Activated T-cell treated with anti-CD3 and anti-CD28 coated beads, Interleukin-2, amount 50 U/mL, for 72 hours (primary cell): ENCODE measurements around the gene VWC2L. TPM values are rescaled to one million over a fixed set of nuclear protein-coding genes. Genes with fewer than 3 reads are reported as not detected.

Experiments used
- ATAC-seq, 2 donors: fragments of 150-1000 bp; cut with Tn5 transposase; replicated peaks in 1 of 2; 2 replicates each; pipeline ENCODE4 v1.10.0; 2021; ENCODE audit warnings: moderate library complexity in 2 of 2, mild to moderate bottlenecking in 1 of 2
- DNase-seq, 2 donors: peaks; one replicate each; pipeline ENCODE4 v3.0.0; 2021 to 2022; ENCODE audit warnings: mixed read lengths in 1 of 2
- H3K27ac Mint-ChIP-seq: one replicate; pipeline ENCODE4 v1.8.0; 2022; ENCODE audit warnings: mild to moderate bottlenecking, moderate library complexity, mixed read lengths
- H3K27me3 Mint-ChIP-seq: one replicate; pipeline ENCODE4 v1.8.0; 2022; ENCODE audit warnings: low read depth, mixed read lengths
- H3K36me3 Mint-ChIP-seq, 2 donors: one replicate each; pipeline ENCODE4 v1.8.0; 2022; ENCODE audit warnings: mixed read lengths in 2 of 2, mild to moderate bottlenecking in 1 of 2; ENCODE audit not compliant: insufficient read depth in 2 of 2
- H3K4me1 Mint-ChIP-seq: one replicate; pipeline ENCODE4 v1.8.0; 2022; ENCODE audit warnings: low read depth, mixed read lengths
- H3K4me3 Mint-ChIP-seq, 2 donors: one replicate each; pipeline ENCODE4 v1.8.0; 2022; ENCODE audit warnings: mild to moderate bottlenecking in 2 of 2, mixed read lengths in 2 of 2, moderate library complexity in 2 of 2
- H3K9me3 Mint-ChIP-seq, 2 donors: one replicate each; pipeline ENCODE4 v1.8.0; 2022; ENCODE audit warnings: mixed read lengths in 2 of 2
- total RNA-seq, 2 donors: library from RNA; stranded (reverse); gene quantifications; one replicate each; pipeline ENCODE4 v1.2.3, GENCODE V29; 2022

The VWC2L gene
- not detected for total RNA-seq

GRCh38 chr2:214410918-214411554 is at the start of gene VWC2L:
Gene VWC2L, plus strand, starts transcription at chr2:214411054. Its CDS starts 3,140 bp downstream, at chr2:214414194.
- H3K4me1 Mint-ChIP-seq = no peaks in the 10 kb centered on the region
- H3K4me3 Mint-ChIP-seq = no peak within 1 kb of the TSS
- ATAC-seq = no peak
- H3K9me3 Mint-ChIP-seq = no peaks in the 10 kb centered on the region
- peak; percentile 16 to 28 for DNase-seq
- peaks cover 15% of the 10 kb centered on the region for H3K27me3 Mint-ChIP-seq
- no peaks in the 10 kb centered on the region for H3K36me3 Mint-ChIP-seq
- H3K27ac Mint-ChIP-seq = no peak within 1 kb of the TSS

GRCh38 chr2:214361116-214361515 is 49.7 kb upstream of the VWC2L start:
- Mint-ChIP-seq H3K27me3 (no peaks in the 10 kb centered on the region), H3K36me3 (no peaks in the 10 kb centered on the region), H3K9me3 (peaks cover 4 to 5% of the 10 kb centered on the region in 2 donors), H3K4me1 (no peaks in the 10 kb centered on the region), H3K27ac (no peak overlapping the region), H3K4me3 (no peak overlapping the region)
- no peak for DNase-seq
- ATAC-seq = no peak

GRCh38 chr2:214365549-214365948 is 45.3 kb upstream of the VWC2L start:
- Mint-ChIP-seq H3K36me3 (no peaks in the 10 kb centered on the region), H3K4me3 (no peak overlapping the region), H3K4me1 (no peaks in the 10 kb centered on the region), H3K27ac (no peak overlapping the region), H3K27me3 (no peaks in the 10 kb centered on the region), H3K9me3 (peaks cover 0 to 1% of the 10 kb centered on the region in 2 donors)
- DNase-seq = no peak
- no peak for ATAC-seq

DNA sequence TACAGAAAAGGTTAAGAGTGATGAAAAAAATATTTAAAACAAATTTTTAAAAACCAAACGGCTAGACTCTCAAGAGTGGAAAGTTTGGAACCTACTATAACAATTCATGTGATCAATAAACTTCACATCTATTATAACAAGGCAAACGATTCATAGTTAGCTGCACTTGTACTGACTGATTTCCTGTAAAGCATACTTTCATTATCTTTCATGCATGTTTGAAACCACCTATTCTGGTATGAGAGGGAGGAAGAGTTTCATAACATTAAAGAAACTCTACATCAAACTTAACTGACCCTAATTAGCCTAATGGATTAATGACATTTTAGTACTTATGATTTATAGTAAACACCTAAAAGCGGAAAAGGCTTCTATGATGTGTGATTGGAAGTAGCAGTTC is 43.7 kb upstream of the VWC2L start:
- DNase-seq = no peak
- Mint-ChIP-seq H3K9me3 (peaks cover 0 to 1% of the 10 kb centered on the region in 2 donors), H3K4me1 (no peaks in the 10 kb centered on the region), H3K4me3 (no peak overlapping the region), H3K36me3 (no peaks in the 10 kb centered on the region), H3K27ac (no peak overlapping the region), H3K27me3 (no peaks in the 10 kb centered on the region)
- ATAC-seq = no peak

GRCh38 chr2:214376618-214377285 is 34.1 kb upstream of the VWC2L start:
- Mint-ChIP-seq H3K36me3 (no peaks in the 10 kb centered on the region), H3K27me3 (no peaks in the 10 kb centered on the region), H3K9me3 (peaks cover 0 to 1% of the 10 kb centered on the region in 2 donors), H3K27ac (no peak overlapping the region), H3K4me3 (no peak overlapping the region), H3K4me1 (no peaks in the 10 kb centered on the region)
- no peak for DNase-seq
- no peak for ATAC-seq

- no peak for ATAC-seq
- no peaks in the 10 kb centered on the region for H3K36me3 Mint-ChIP-seq
- H3K9me3 Mint-ChIP-seq = no peaks in the 10 kb centered on the region
- no peak overlapping the region for H3K4me3 Mint-ChIP-seq
- DNase-seq = no peak
- no peaks in the 10 kb centered on the region for H3K27me3 Mint-ChIP-seq
- H3K27ac Mint-ChIP-seq = no peak overlapping the region
- H3K4me1 Mint-ChIP-seq = no peaks in the 10 kb centered on the region
These were observed 33.6 kb upstream of the VWC2L start for GRCh38 chr2:214377286-214377624.

- Mint-ChIP-seq H3K27me3 (no peaks in the 10 kb centered on the region), H3K27ac (no peak overlapping the region), H3K4me3 (no peak overlapping the region), H3K9me3 (no peaks in the 10 kb centered on the region), H3K36me3 (no peaks in the 10 kb centered on the region), H3K4me1 (no peaks in the 10 kb centered on the region)
- ATAC-seq = no peak
- no peak for DNase-seq
These were observed 32.3 kb upstream of the VWC2L start for GRCh38 chr2:214378455-214379103.

- Mint-ChIP-seq H3K4me3 (no peak overlapping the region), H3K4me1 (no peaks in the 10 kb centered on the region), H3K36me3 (no peaks in the 10 kb centered on the region), H3K27me3 (no peaks in the 10 kb centered on the region), H3K9me3 (no peaks in the 10 kb centered on the region), H3K27ac (no peak overlapping the region)
- ATAC-seq (no peak), DNase-seq (no peak)
These were observed 31.6 kb upstream of the VWC2L start for GRCh38 chr2:214379227-214379626.

GRCh38 chr2:214380681-214381080 is 30.2 kb upstream of the VWC2L start:
- no peak overlapping the region for H3K27ac Mint-ChIP-seq
- H3K27me3 Mint-ChIP-seq = no peaks in the 10 kb centered on the region
- no peaks in the 10 kb centered on the region for H3K36me3 Mint-ChIP-seq
- no peak overlapping the region for H3K4me3 Mint-ChIP-seq
- no peaks in the 10 kb centered on the region for H3K9me3 Mint-ChIP-seq
- DNase-seq (no peak), ATAC-seq (no peak)
- H3K4me1 Mint-ChIP-seq = no peaks in the 10 kb centered on the region

- ATAC-seq (no peak), DNase-seq (no peak)
- Mint-ChIP-seq H3K36me3 (no peaks in the 10 kb centered on the region), H3K27ac (no peak overlapping the region), H3K27me3 (no peaks in the 10 kb centered on the region), H3K4me3 (no peak overlapping the region), H3K4me1 (no peaks in the 10 kb centered on the region), H3K9me3 (no peaks in the 10 kb centered on the region)
These were observed 28.6 kb upstream of the VWC2L start for GRCh38 chr2:214382229-214382628.

DNA sequence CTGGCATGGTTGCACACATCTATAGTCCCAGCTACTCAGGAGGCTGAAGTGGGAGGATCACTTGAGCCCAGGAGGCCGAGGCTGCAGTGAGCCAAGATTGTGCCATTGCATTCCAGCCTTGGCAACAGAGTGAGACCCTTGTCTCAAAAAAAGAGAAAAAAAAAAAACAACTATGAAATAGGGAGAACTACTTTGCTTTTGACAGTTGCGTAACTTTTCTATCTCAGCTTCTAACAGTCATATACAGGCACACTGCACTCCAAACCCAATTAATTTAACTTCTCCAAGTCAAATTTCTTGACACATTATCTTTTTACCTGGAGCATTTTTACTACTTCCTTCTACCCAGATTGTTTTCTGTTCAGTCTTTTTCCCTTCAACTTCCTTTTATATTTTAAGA is 24.1 kb upstream of the VWC2L start:
- Mint-ChIP-seq H3K9me3 (no peaks in the 10 kb centered on the region), H3K4me3 (no peak overlapping the region), H3K36me3 (no peaks in the 10 kb centered on the region), H3K4me1 (no peaks in the 10 kb centered on the region), H3K27ac (no peak overlapping the region), H3K27me3 (no peaks in the 10 kb centered on the region)
- DNase-seq (no peak), ATAC-seq (no peak)

DNA sequence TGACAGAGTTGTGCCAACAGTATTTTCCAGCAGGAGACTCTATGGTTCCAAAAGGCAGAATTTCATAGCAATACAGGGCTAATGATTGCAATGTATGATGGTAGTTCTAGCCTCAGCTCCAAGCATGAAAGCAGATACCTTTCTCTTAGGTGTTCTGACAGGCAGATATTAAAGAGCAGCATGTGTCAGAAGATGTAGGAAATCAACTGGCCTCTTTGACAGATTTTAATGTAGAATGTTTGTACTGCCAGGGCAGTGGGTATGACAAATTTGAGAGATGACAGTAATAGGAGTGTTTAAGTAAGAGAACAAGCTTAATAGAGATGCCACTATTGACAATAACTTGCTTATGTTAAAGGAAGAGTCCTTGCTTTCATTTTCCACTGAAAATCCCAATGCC is 21.5 kb upstream of the VWC2L start:
- DNase-seq = no peak
- Mint-ChIP-seq H3K9me3 (no peaks in the 10 kb centered on the region), H3K4me3 (no peak overlapping the region), H3K27me3 (no peaks in the 10 kb centered on the region), H3K27ac (no peak overlapping the region), H3K4me1 (no peaks in the 10 kb centered on the region), H3K36me3 (no peaks in the 10 kb centered on the region)
- no peak for ATAC-seq

GRCh38 chr2:214393796-214394195 is 17.1 kb upstream of the VWC2L start:
- Mint-ChIP-seq H3K27me3 (no peaks in the 10 kb centered on the region), H3K4me1 (no peaks in the 10 kb centered on the region), H3K36me3 (no peaks in the 10 kb centered on the region), H3K27ac (no peak overlapping the region), H3K4me3 (no peak overlapping the region), H3K9me3 (no peaks in the 10 kb centered on the region)
- DNase-seq (no peak), ATAC-seq (no peak)

- Mint-ChIP-seq H3K4me1 (no peaks in the 10 kb centered on the region), H3K27ac (no peak overlapping the region), H3K36me3 (no peaks in the 10 kb centered on the region), H3K27me3 (no peaks in the 10 kb centered on the region), H3K9me3 (no peaks in the 10 kb centered on the region), H3K4me3 (no peak overlapping the region)
- ATAC-seq (no peak), DNase-seq (no peak)
These were observed 15.8 kb upstream of the VWC2L start for GRCh38 chr2:214395040-214395439.
